Erythroblast (primary cell): ENCODE data around the gene RRAGC.

Experiments used
- GATA1 ChIP-seq: IDR thresholded peaks from 2 replicates; pipeline ENCODE4 v1.6.1; 2011; ENCODE audit warnings: low read depth, mild to moderate bottlenecking, control low read depth, low read length, moderate library complexity
- POLR2A ChIP-seq: IDR thresholded peaks from 2 replicates; pipeline ENCODE4 v1.6.1; 2011; ENCODE audit warnings: mild to moderate bottlenecking, low read length

- TF ChIP-seq POLR2A (no peak), GATA1 (no peak)
Measured at GRCh38 chr1:38812981-38813380, 46.6 kb downstream of the RRAGC start.
